GM23248 (cell line): Measurements from ENCODE around the gene ZMYND11. TPM values are rescaled to one million over a fixed set of nuclear protein-coding genes. Genes with fewer than 3 reads are reported as not detected.
"Not testable (repeated sequence)": the region's sequence is repeated elsewhere in the genome, so short reads cannot be mapped to it uniquely, and the experiment has no call there.

ENCODE experiments used
- DNase-seq: peaks from one replicate; pipeline ENCODE4 v3.0.0-alpha.2; 2015
- H2AFZ ChIP-seq: fragments of 200-600 bp; sonication (generic); 2 replicates; pipeline ENCODE4 v1.6.1; 2016; ENCODE audit warnings: antibody characterized with exemption
- H3F3A ChIP-seq: fragments of 200-600 bp; sonication (generic); 2 replicates; pipeline ENCODE4 v1.6.1; 2016; ENCODE audit warnings: mild to moderate bottlenecking, antibody characterized with exemption, mixed run types; ENCODE audit not compliant: insufficient read depth
- H3K27ac ChIP-seq: fragments of 200-600 bp; sonication (generic); 2 replicates; pipeline ENCODE4 v1.5.1; 2016; ENCODE audit warnings: mild to moderate bottlenecking
- H3K27me3 ChIP-seq: fragments of 200-600 bp; sonication (generic); replicated peaks from 2 replicates; pipeline ENCODE4 v1.6.1; 2016; ENCODE audit warnings: mild to moderate bottlenecking; ENCODE audit not compliant: insufficient read depth
- H3K36me3 ChIP-seq: fragments of 200-600 bp; sonication (generic); 2 replicates; pipeline ENCODE4 v1.6.1; 2016; ENCODE audit warnings: low read depth, mild to moderate bottlenecking
- H3K4me1 ChIP-seq: fragments of 200-600 bp; sonication (generic); 2 replicates; pipeline ENCODE4 v1.6.1; 2016; ENCODE audit warnings: mild to moderate bottlenecking; ENCODE audit not compliant: insufficient read depth
- H3K4me2 ChIP-seq: fragments of 200-600 bp; sonication (generic); one replicate; pipeline ENCODE4 v1.6.1; 2016; ENCODE audit warnings: mild to moderate bottlenecking; ENCODE audit not compliant: unreplicated experiment
- H3K4me3 ChIP-seq: fragments of 200-600 bp; sonication (generic); 2 replicates; pipeline ENCODE4 v1.5.1; 2016; ENCODE audit warnings: mild to moderate bottlenecking
- H3K79me2 ChIP-seq: fragments of 200-600 bp; sonication (generic); 2 replicates; pipeline ENCODE4 v1.6.1; 2016; ENCODE audit warnings: mild to moderate bottlenecking; ENCODE audit not compliant: insufficient read depth
- H3K9ac ChIP-seq: fragments of 200-600 bp; sonication (generic); 2 replicates; pipeline ENCODE4 v1.6.1; 2016; ENCODE audit warnings: mild to moderate bottlenecking
- H3K9me2 ChIP-seq: fragments of 200-600 bp; sonication (generic); 2 replicates; pipeline ENCODE4 v1.6.1; 2016; ENCODE audit warnings: mixed run types, mild to moderate bottlenecking, moderate library complexity; ENCODE audit not compliant: insufficient read depth
- H3K9me3 ChIP-seq: fragments of 200-600 bp; sonication (generic); one replicate; pipeline ENCODE4 v1.6.1; 2017; ENCODE audit warnings: low read depth
- H4K20me1 ChIP-seq: fragments of 200-600 bp; sonication (generic); 2 replicates; pipeline ENCODE4 v1.6.0; 2016; ENCODE audit not compliant: insufficient read depth
- EZH2 ChIP-seq: fragments of 200-600 bp; sonication (generic); IDR thresholded peaks from 2 replicates; pipeline ENCODE4 v1.6.1; 2018; ENCODE audit warnings: antibody characterized with exemption, mild to moderate bottlenecking; ENCODE audit not compliant: insufficient read depth, poor library complexity, severe bottlenecking
- EZH2phosphoT487 ChIP-seq: fragments of 200-600 bp; sonication (generic); IDR thresholded peaks from 2 replicates; pipeline ENCODE4 v1.6.1; 2018; ENCODE audit warnings: antibody characterized with exemption, moderate library complexity, mild to moderate bottlenecking, low read depth; ENCODE audit not compliant: insufficient read depth
- WGBS, 2 experiments: methylation state at CpG; one replicate each; pipeline ENCODE4 v1.1.6; 2015 to 2017; ENCODE audit warnings: low lambda C conversion rate in 2 of 2, low coverage in 1 of 2; ENCODE audit errors: missing lambda C conversion rate in 2 of 2; 5-methylcytosine and 5-hydroxymethylcytosine counted together
- in situ Hi-C: fragments of 300-500 bp; cut with MboI; formaldehyde crosslinking; loops from 2 replicates; pipeline ENCODE4 v1.15.0; 2020
- polyA plus RNA-seq: library from polyadenylated mRNA; unstranded; fragments of >200 nt; fragmentation: Nextera tagmentation; extraction: Ambion mirVana; gene quantifications from 2 replicates; pipeline ENCODE4 v1.2.1, GENCODE V29; 2016
- total RNA-seq: library from RNA; depleted of rRNA; stranded (reverse); fragments of >200 nt; shearing (Covaris generic); gene quantifications from 2 replicates; pipeline ENCODE4 v1.2.3, GENCODE V29; 2014

ZMYND11 gene
- total and polyA plus RNA-seq, 2 experiments from 2014 or later: 47.1 to 63.4 TPM

DNA sequence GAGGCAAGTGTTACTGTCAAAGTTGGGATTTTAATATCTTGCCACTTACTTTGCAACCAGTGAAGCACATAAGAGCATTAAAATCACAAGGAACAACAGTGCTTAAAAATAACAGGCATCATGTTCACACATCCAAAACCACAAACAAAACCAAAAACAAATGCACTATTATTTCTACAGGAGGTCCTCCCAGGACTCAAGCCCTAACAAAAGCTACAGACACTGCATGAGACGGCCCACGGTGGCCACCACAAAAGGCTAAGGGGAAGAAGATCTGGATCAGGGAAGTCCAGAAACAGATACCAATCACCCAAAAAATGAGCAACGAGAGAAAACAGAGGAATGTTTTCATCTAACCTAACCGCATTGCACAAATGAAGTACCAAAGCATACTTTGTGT lies 158.4 kb downstream of the ZMYND11 start:
- H3F3A ChIP-seq: peaks cover 24% of the 10 kb centered on the region
- TF ChIP-seq EZH2: no peak
- H3K9ac ChIP-seq: no peak overlapping the region
- in situ Hi-C loops: no loop called here
- H2AFZ ChIP-seq: no peak overlapping the region
- H4K20me1 ChIP-seq: no peaks in the 10 kb centered on the region
- 0 out of 2 replicates have a peak, but pooled peaks cover 4% of the 10 kb centered on the region for H3K79me2 ChIP-seq
- DNase-seq: no peak
- no peaks in the 10 kb centered on the region for H3K27me3 ChIP-seq
- H3K4me1 ChIP-seq: peaks cover 24% of the 10 kb centered on the region
- H3K27ac ChIP-seq: no peak overlapping the region
- H3K4me2 ChIP-seq: no peak overlapping the region
- no peak overlapping the region for H3K4me3 ChIP-seq
- H3K9me2 ChIP-seq: no peaks in the 10 kb centered on the region
- 79 to 82% methylated on average over 4 of the region's 4 CpGs for WGBS, 2 experiments
- no peaks in the 10 kb centered on the region for H3K9me3 ChIP-seq
- no peaks in the 10 kb centered on the region; the same call in 1 of the 2 replicates for H3K36me3 ChIP-seq

DNA sequence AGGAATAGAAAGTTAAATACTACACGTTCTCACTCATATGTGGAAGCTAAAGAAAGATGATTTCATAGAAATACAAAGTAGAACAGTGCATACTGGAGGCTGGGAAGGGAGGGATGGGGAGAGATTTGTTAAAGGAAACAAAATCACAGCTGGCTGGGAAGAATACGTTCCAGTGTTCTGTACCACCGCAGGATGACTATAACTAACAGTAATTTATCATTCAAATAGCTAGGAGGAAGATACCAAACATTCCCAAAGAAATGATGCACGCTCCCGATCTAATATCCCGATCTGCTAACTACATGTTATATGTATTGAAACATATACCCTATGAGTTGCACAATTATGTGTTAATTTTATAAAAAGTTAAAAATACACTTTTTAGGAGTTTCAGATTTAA lies 162.3 kb downstream of the ZMYND11 start:
- H3K36me3 ChIP-seq: no peaks in the 10 kb centered on the region
- H3K4me2 ChIP-seq: peak overlapping the region; percentile 76
- H2AFZ ChIP-seq: peak overlapping the region; percentile 11
- WGBS, 2 experiments: 3 to 4% methylated on average over 6 of the region's 6 CpGs
- no peaks in the 10 kb centered on the region for H4K20me1 ChIP-seq
- H3K27me3 ChIP-seq: no peaks in the 10 kb centered on the region
- H3K9ac ChIP-seq: peak overlapping the region; percentile 68
- H3K4me3 ChIP-seq: peak overlapping the region; percentile 59
- in situ Hi-C loops: no loop called here
- H3K4me1 ChIP-seq: peaks cover 9% of the 10 kb centered on the region; the same call in 1 of the 2 replicates
- DNase-seq: peak; percentile 66
- no peaks in the 10 kb centered on the region for H3K9me3 ChIP-seq
- no peak for TF ChIP-seq EZH2
- H3K27ac ChIP-seq: peak overlapping the region; percentile 90
- H3K9me2 ChIP-seq: no peaks in the 10 kb centered on the region
- H3F3A ChIP-seq: peaks cover 15% of the 10 kb centered on the region
- H3K79me2 ChIP-seq: 0 out of 2 replicates have a peak, but pooled peaks cover 4% of the 10 kb centered on the region

DNA sequence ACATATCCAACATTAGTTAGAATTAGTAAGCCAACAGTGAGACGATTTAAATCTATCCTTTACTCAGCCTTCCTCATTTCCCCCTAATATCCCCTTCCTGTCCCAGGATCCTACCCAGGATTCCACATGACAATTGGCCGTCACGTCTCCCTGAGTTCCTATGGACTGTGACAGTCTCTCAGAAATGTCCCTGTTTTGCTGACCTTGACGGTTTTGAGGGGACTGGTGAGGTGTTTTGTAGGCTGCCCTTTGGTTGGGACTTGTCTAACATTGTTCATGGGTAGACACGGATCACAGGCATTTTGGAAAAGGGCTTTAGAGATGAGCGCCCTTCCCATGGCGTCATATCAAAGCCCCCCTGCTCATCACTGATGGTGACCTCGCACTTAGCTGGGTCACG lies 162.8 kb downstream of the ZMYND11 start:
- no peak for DNase-seq
- WGBS, 2 experiments: 80 to 83% methylated on average over 9 of the region's 9 CpGs
- Histone ChIP-seq H3K4me3 (peak overlapping the region; percentile 59), H3K9ac (peak overlapping the region; percentile 68; the same call in 1 of the 2 replicates), H3K4me1 (peaks cover 9% of the 10 kb centered on the region; the same call in 1 of the 2 replicates), H3K27ac (peak overlapping the region; percentile 90), H3K79me2 (0 out of 2 replicates have a peak, but pooled peaks cover 4% of the 10 kb centered on the region), H3F3A (peaks cover 15% of the 10 kb centered on the region), H3K9me2 (no peaks in the 10 kb centered on the region), H3K4me2 (peak overlapping the region; percentile 76), H3K9me3 (no peaks in the 10 kb centered on the region), H3K36me3 (no peaks in the 10 kb centered on the region), H2AFZ (no peak overlapping the region), H4K20me1 (no peaks in the 10 kb centered on the region), H3K27me3 (no peaks in the 10 kb centered on the region)
- TF ChIP-seq EZH2phosphoT487 (no peak), EZH2 (no peak)
- in situ Hi-C loops: no loop called here

DNA sequence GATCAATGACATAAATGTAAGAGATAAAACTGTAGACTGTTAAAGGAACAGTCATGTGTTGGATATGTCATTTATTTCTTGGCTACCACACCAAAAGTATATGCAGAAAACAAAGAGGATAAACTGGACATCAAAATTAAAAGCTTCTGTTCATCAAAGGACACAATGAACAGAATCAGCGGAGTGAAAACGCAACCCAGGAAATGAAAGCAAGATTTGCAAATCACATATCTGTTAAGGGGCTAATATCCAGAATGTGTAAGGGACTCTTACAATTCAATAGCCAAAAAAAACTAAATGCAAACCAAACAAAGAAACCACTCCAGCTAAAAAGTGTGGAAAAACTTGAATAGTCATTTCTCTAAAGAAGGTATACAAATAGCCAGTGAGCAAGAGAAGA lies 164.3 kb downstream of the ZMYND11 start:
- no peak overlapping the region for H3K4me3 ChIP-seq
- no peak overlapping the region for H2AFZ ChIP-seq
- no peak for DNase-seq
- no peaks in the 10 kb centered on the region for H4K20me1 ChIP-seq
- no peak overlapping the region for H3K4me2 ChIP-seq
- in situ Hi-C loops: no loop called here
- peaks cover 15% of the 10 kb centered on the region for H3F3A ChIP-seq
- H3K9ac ChIP-seq: no peak overlapping the region
- peaks cover 9% of the 10 kb centered on the region; the same call in 1 of the 2 replicates for H3K4me1 ChIP-seq
- no peak overlapping the region for H3K27ac ChIP-seq
- H3K36me3 ChIP-seq: no peaks in the 10 kb centered on the region
- H3K79me2 ChIP-seq: 0 out of 2 replicates have a peak, but pooled peaks cover 4% of the 10 kb centered on the region
- no peaks in the 10 kb centered on the region for H3K9me2 ChIP-seq
- no peaks in the 10 kb centered on the region for H3K9me3 ChIP-seq
- TF ChIP-seq EZH2 (no peak), EZH2phosphoT487 (no peak)
- WGBS, 2 experiments: 85 to 92% methylated on average over 2 of the region's 2 CpGs
- no peaks in the 10 kb centered on the region for H3K27me3 ChIP-seq

DNA sequence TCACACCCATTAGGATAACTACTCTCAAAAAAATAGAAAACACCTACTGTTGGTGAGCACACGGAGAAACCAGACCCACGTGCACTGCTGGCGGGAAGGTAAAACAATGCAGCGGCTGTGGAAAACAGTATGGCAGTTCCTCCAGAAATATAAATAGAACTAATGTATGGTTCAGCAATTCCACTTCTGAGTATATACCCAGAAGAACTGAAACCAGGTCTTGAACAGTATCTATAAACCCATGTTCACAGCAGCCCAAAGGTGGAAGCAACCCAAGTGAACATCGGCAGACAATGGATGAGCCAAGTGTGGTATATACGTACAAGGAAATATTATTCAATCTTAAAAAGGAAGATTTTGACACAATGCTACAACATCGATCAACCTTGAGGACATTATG lies 164.7 kb downstream of the ZMYND11 start:
- Histone ChIP-seq H3K4me2 (no peak overlapping the region), H3K4me3 (no peak overlapping the region), H3K4me1 (peaks cover 9% of the 10 kb centered on the region; the same call in 1 of the 2 replicates), H3K27ac (no peak overlapping the region), H3K27me3 (no peaks in the 10 kb centered on the region), H3K36me3 (no peaks in the 10 kb centered on the region), H3F3A (peaks cover 15% of the 10 kb centered on the region), H3K79me2 (0 out of 2 replicates have a peak, but pooled peaks cover 4% of the 10 kb centered on the region), H3K9me2 (no peaks in the 10 kb centered on the region), H2AFZ (no peak overlapping the region), H3K9ac (no peak overlapping the region), H4K20me1 (no peaks in the 10 kb centered on the region), H3K9me3 (no peaks in the 10 kb centered on the region)
- DNase-seq: no peak
- no peak for TF ChIP-seq EZH2
- no peak for TF ChIP-seq EZH2phosphoT487
- WGBS, 2 experiments: 93 to 94% methylated on average over 7 of the region's 7 CpGs
- in situ Hi-C loops: no loop called here

DNA sequence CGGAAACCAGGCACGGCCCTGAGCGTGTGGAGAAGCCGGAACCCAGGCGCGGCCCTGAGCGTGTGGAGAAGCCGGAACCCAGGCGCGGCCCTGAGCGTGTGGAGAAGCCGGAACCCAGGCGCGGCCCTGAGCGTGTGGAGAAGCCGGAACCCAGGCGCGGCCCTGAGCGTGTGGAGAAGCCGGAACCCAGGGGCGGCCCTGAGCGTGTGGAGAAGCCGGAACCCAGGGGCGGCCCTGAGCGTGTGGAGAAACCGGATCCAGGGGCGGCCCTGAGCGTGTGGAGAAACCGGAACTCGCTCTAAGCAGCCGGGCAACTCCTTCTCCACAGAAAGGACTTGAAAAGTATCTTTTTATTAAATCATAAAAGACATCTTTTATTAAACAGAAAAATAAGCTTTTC lies 165.3 kb downstream of the ZMYND11 start:
- H3K79me2 ChIP-seq, in situ Hi-C loops, H3K9me3 ChIP-seq, H3K27ac ChIP-seq, H3K9me2 ChIP-seq, H3K9ac ChIP-seq, H3K4me1 ChIP-seq, H3K4me2 ChIP-seq, H2AFZ ChIP-seq, H3K36me3 ChIP-seq, H3K27me3 ChIP-seq, H4K20me1 ChIP-seq, DNase-seq, H3K4me3 ChIP-seq: not testable (repeated sequence)
- peaks cover 15% of the 10 kb centered on the region for H3F3A ChIP-seq
- 98 to 100% methylated on average over 10 to 31 of the region's 31 CpGs for WGBS, 2 experiments
